ENCODE measurements around the gene CLIP2. TPM values are rescaled to one million over a fixed set of nuclear protein-coding genes. Genes with fewer than 3 reads are reported as not detected.

CLIP2 gene
- total RNA-seq, 1 donor from 2014 or later: 32.6 TPM

DNA sequence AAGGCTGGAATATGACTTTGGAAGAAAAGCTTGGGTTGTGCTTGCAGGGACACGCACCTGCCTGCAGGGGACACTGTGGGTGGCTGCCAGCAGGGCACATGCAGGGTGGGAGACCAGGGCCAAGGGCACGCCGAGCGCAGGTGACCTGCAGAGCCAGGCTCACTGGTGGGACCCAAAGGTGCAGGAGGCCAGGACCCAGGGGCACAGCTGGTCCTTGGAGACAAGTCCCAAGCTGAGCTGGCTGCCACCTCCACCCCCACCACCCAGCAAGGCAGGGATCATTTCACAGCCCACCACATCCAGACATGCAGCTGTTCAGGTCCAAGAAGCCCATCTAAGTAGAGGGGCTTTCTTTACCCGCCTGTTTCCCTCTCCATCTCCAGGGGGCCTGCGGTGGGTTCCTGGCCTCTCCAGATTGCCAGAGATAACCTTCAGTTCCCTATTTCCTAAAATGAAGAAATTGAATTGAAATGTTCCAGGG lies 13.8 kb upstream of the CLIP2 start:
- Mint-ChIP-seq H3K4me1 (ENCODE audit: low read depth) (peaks cover 45% of the 10 kb centered on the region), H3K4me3 (ENCODE audit: unreplicated experiment) (no peak overlapping the region), H3K27ac (ENCODE audit: unreplicated experiment) (no peak overlapping the region), H3K27me3 (ENCODE audit: low read depth) (no peaks in the 10 kb centered on the region), H3K36me3 (ENCODE audit: low read depth) (no peaks in the 10 kb centered on the region), H3K9me3 (ENCODE audit: low read depth) (no peaks in the 10 kb centered on the region)
- DNase-seq (ENCODE audit: low spot score): no peak
- TF ChIP-seq, protein P1, sequence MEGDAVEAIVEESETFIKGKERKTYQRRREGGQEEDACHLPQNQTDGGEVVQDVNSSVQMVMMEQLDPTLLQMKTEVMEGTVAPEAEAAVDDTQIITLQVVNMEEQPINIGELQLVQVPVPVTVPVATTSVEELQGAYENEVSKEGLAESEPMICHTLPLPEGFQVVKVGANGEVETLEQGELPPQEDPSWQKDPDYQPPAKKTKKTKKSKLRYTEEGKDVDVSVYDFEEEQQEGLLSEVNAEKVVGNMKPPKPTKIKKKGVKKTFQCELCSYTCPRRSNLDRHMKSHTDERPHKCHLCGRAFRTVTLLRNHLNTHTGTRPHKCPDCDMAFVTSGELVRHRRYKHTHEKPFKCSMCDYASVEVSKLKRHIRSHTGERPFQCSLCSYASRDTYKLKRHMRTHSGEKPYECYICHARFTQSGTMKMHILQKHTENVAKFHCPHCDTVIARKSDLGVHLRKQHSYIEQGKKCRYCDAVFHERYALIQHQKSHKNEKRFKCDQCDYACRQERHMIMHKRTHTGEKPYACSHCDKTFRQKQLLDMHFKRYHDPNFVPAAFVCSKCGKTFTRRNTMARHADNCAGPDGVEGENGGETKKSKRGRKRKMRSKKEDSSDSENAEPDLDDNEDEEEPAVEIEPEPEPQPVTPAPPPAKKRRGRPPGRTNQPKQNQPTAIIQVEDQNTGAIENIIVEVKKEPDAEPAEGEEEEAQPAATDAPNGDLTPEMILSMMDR (IDR thresholded peaks at IDR 0.05): peak; percentile 71

DNA sequence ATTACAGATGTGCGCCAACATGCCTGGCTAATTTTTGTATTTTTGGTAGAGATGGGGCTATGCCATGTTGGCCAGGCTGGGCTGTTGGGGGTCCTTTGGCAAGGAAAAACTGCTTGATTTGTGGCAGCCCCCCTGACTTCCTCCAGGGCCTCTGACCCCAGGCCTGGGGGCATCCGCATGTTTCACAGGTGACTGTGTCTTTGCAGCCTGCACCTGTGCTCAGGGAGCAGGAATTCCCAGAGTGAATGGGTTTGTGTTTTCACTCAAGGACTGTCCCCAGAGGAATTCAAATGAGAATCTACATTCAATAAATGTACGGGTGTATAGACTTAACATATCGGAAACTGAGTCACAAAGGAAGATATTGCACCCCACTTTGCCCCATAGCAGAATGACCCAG lies 11.6 kb upstream of the CLIP2 start:
- no peak overlapping the region for H3K27ac Mint-ChIP-seq (ENCODE audit: unreplicated experiment)
- TF ChIP-seq, protein P1 (IDR thresholded peaks at IDR 0.05): no peak
- no peak overlapping the region for H3K4me3 Mint-ChIP-seq (ENCODE audit: unreplicated experiment)
- no peaks in the 10 kb centered on the region for H3K27me3 Mint-ChIP-seq (ENCODE audit: low read depth)
- peaks cover 40% of the 10 kb centered on the region for H3K4me1 Mint-ChIP-seq (ENCODE audit: low read depth)
- H3K9me3 Mint-ChIP-seq (ENCODE audit: low read depth): no peaks in the 10 kb centered on the region
- no peak for DNase-seq (ENCODE audit: low spot score)
- H3K36me3 Mint-ChIP-seq (ENCODE audit: low read depth): no peaks in the 10 kb centered on the region

DNA sequence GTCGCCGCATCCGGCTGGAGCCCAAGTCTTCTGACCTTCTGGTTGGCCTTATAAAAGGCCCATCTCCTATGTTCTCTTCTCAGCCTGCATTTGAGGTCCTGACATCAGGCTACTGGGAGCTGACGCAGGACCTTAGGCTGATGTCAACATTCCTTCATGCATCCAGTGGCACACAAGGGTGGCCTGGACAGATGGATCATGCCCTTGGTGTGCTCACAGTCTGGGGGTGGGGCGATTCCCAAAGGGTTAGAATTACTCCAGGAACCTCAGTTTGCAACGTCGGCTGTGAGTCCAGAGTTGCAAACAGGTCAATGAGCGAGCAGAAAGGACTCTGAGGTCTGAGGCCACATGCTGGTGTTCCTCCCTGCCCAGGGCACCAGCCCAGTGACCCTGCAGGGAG lies 8.2 kb upstream of the CLIP2 start:
- DNase-seq (ENCODE audit: low spot score): no peak
- no peaks in the 10 kb centered on the region for H3K27me3 Mint-ChIP-seq (ENCODE audit: low read depth)
- TF ChIP-seq, protein P1 (IDR thresholded peaks at IDR 0.05): no peak
- peak overlapping the region; percentile 99 for H3K27ac Mint-ChIP-seq (ENCODE audit: unreplicated experiment)
- no peak overlapping the region for H3K4me3 Mint-ChIP-seq (ENCODE audit: unreplicated experiment)
- no peaks in the 10 kb centered on the region for H3K36me3 Mint-ChIP-seq (ENCODE audit: low read depth)
- peaks cover 28% of the 10 kb centered on the region for H3K4me1 Mint-ChIP-seq (ENCODE audit: low read depth)
- no peaks in the 10 kb centered on the region for H3K9me3 Mint-ChIP-seq (ENCODE audit: low read depth)

DNA sequence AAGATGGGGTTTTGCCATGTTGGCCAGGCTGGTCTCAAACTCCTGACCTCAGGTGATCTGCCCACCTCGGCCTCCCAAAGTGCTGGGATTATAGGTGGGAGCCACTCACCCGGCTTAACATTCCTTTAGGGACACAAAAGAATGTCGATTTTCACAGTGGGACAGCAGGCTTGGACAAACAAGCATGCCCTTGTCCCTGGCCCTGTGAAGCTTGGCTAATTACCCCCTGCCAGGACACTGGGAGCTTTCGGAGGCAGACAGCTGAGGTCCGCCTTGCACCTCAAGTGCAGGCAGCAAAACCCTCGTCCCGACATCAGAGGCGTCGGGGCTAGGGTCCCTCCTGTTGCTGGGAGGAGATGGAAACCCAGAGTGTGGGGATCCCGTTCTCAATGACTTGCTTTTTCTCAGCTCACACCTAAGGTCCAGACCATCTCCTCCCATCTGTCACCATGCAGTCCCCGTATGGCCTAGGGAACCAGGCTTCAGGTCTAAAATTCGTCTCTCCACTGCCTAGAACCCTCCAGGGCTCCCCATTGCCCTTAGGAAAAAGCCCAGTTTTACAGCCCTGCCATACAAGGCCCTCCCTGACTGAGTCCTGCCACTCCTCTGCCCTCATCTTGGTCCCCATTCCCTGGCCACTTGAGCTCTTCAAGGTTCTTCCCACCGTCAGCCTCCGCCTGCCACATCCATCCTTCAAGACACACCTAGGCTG lies 6.3 kb upstream of the CLIP2 start:
- Mint-ChIP-seq H3K27ac (ENCODE audit: unreplicated experiment) (no peak overlapping the region), H3K4me3 (ENCODE audit: unreplicated experiment) (no peak overlapping the region), H3K9me3 (ENCODE audit: low read depth) (no peaks in the 10 kb centered on the region), H3K4me1 (ENCODE audit: low read depth) (peaks cover 29% of the 10 kb centered on the region), H3K27me3 (ENCODE audit: low read depth) (no peaks in the 10 kb centered on the region), H3K36me3 (ENCODE audit: low read depth) (no peaks in the 10 kb centered on the region)
- no peak for DNase-seq (ENCODE audit: low spot score)
- TF ChIP-seq, protein P1 (IDR thresholded peaks at IDR 0.05): no peak

DNA sequence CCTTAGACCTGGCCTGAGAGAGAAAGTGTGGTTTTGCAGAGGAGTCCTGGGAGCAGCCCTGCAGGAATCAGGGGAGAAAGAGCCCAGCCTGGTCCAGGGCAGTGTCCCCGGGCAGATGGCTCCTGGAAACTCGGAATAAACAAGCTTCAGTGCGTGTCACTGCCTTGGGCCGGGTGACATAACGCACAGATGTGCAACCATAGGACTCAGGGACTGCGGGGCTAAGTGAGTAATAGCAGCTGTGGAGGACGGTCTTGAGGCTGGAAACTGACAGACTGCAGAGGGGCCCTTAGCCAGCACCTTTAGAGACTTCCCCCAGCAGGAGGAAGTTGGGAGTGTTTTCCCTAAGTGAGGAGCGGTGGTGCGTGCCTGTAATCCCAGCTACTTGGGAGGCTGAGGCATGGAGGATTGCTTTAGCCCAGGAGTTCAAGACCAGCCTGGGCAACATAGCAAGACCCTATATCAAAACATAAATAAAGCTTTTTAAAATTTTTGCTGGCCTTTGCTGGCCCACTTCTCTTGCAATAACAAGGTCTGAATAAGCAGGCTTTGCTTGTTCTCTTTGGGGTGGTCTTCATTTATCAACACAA lies 5.3 kb upstream of the CLIP2 start:
- no peaks in the 10 kb centered on the region for H3K27me3 Mint-ChIP-seq (ENCODE audit: low read depth)

More for the DNA sequence above, 5.3 kb upstream of the CLIP2 start:
- DNase-seq (ENCODE audit: low spot score): no peak
- H3K27ac Mint-ChIP-seq (ENCODE audit: unreplicated experiment): no peak overlapping the region
- TF ChIP-seq, protein P1 (IDR thresholded peaks at IDR 0.05): no peak
- H3K9me3 Mint-ChIP-seq (ENCODE audit: low read depth): no peaks in the 10 kb centered on the region
- H3K4me3 Mint-ChIP-seq (ENCODE audit: unreplicated experiment): no peak overlapping the region
- peaks cover 31% of the 10 kb centered on the region for H3K4me1 Mint-ChIP-seq (ENCODE audit: low read depth)
- no peaks in the 10 kb centered on the region for H3K36me3 Mint-ChIP-seq (ENCODE audit: low read depth)

All from chondrocyte (in vitro differentiated cells).